NCI-H526 treated with DMSO at 0.1 percent for 48 hours (cell line): ENCODE results near the gene ARIH2.
A peak's percentile ranks its signal among the peaks of the same experiment; 100 is the strongest.
"Not testable (repeated sequence)": the region's sequence is repeated elsewhere in the genome, so short reads cannot be mapped to it uniquely, and the experiment has no call there.

Experiments used
- DNase-seq: peaks from one replicate; lab custom pipeline; 2025; lab: John Stamatoyannopoulos, UW

Gene ARIH2

DNA sequence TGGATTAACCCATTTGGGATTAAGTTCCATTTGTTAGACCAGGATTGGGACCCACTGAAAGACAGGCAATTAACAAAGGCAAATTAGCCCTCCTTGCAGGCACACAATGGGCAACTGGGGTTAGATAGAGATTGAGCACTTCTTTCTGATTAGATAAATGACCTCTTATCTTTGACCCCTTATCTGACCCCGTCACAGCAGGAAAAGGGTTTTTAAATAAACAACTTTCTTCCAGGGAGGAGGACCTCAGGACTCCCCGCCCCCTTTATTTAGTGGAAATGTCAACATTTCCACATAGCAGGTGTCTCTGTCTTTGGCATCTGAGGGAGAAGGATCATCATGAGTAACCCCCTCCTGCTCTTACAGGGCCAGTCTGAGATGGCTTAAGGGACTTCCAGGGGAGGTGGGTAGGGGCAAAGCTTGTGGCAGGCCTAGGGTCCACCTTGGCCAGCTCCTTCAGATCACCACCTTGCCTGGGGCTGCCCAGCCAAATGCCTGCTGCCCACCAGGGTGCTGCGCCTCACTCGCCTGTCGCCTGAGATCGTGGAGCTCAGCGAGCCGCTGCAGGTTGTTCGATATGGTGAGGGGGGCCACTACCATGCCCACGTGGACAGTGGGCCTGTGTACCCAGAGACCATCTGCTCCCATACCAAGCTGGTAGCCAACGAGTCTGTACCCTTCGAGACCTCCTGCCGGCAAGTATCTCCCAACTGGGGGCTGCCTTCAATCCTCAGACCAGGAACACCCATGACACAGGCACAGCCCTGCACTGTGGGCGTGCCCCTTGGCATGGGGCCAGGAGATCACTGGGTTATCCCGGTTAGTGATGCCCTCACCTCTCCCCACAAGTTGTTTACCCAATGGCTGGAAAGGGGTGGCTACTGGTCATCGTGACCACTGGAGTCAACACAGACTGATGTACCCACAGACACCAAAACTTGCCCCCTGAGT, 86.0 kb downstream of the ARIH2 start:
- no peak for DNase-seq

DNA sequence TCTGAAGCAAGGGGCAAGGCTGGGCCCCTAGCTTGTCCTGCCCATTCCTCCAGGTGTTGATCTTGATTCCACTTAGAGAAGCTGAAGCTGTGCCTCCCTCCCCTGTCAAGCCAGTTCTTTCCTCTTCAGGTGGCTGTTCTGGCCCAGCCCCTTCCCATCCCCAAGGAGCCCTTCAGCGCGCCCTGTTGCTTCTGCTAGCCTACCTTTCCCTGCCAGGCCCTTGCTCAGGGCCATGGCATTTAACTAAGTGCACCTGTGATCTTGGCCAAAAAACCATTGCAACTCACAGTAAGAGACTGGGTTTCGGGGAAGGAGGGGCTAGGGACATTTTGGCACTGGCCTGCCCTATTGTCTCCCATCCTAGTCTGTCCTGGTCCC, 86.7 kb downstream of the ARIH2 start:
- DNase-seq, result no peak

DNA sequence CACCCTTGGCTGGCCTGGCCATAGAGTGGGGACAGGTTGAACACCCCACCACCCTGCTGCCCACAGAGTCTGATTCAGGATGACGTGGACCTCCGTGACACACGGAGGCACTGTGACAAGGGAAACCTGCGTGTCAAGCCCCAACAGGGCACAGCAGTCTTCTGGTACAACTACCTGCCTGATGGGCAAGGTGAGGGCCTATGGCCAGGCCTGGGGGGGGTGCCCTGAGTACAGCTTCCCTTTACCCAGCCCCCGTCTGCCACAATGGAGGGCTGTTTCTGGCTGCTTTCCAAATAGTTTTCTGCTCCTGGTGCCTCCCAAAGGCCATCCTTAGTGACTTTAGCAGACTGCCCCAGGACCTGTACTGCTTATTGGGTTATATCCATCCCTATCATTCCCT, 87.4 kb downstream of the ARIH2 start:
- no peak for DNase-seq

DNA sequence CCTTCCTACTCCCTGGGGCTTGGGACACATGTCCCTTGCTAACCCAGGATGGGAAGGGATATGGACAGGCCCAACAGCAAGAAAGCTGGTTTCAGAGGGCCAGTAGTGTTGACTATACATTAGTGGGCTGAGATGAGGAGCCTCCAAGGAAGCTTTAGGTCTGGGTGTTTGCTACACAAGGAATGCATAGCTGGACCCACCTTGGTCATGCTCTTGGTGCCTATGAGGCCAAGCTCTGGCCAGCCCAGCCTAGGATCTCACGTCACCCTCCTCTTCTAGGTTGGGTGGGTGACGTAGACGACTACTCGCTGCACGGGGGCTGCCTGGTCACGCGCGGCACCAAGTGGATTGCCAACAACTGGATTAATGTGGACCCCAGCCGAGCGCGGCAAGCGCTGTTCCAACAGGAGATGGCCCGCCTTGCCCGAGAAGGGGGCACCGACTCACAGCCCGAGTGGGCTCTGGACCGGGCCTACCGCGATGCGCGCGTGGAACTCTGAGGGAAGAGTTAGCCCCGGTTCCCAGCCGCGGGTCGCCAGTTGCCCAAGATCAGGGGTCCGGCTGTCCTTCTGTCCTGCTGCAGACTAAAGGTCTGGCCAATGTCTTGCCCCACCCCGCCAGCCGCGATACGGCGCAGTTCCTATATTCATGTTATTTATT, 87.9 kb downstream of the ARIH2 start:
- DNase-seq, result no peak

DNA sequence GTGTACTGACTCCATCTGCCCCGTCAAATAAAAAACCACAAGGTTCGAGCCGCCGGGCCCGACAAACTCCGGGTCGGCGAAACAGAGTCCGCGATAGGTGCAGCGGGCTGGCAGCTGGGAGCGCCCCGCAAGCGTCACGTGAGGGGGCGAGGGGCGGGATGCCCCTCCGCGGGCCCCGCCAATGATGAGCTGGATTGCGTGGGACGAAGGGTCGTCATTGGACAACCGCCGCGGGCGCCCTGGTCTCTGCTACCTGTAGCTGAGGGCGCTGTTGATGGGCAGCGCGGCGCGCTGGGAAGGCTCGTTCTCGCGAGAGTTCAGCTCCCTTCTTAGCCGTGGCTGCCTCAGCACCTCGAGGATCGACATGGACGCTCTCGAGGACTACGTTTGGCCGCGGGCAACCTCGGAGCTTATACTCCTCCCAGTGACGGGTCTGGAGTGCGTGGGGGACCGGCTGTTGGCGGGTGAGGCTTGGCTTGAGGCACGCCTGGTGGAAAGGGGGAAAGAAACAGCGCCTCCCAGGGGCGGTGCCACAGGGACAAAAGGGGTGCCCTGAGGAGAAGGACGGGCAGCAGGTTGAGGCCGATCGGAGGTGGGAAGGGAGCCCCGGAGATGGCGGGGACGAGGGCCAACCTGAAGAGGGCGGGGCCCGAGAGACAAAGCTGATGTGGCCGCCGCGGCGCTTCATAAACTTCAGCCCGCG, 88.6 kb downstream of the ARIH2 start, which contains the start of gene WDR6:
Gene WDR6, plus strand, starts transcription at position 324 of the 703 bp plus-strand sequence. Its CDS starts 41 bp downstream, at position 365.
- DNase-seq, result peak; percentile 95

DNA sequence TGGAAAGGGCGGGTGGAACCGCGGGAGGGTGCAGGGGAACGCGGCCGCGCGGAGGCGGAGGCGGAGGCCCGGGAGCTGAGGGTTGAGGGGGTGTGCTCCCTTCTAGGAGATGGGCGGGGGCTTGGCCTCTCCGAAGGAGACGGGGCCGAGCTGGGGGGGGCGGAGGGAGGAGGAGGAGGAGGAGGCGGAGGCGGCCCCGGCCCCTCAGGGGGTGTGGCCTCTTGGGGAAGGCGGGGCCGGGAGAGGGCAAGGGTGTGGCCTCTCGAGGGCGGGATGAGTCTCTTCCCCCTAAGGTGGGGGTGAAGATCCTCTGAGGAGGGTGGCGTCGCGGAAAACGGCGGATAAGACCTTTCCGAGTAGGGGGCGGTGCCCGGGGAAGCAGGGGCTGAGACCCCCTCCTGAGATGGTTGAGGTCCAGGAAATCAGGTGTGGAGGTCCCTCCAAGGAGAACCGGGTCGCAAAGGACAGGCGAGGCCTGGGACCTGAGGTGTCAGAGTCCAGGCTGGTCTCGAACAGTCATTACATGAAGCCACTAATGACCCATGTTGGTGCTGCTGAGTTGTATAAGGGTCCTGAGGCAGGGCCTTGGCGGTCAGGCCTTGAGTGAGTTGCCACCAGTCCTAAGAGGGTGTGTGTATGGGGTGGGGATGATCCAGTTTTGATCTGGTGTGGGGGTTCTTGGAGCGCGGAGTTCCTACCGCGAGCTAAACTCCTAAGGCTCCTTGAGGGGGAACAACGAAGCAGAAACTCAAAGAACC, 89.3 kb downstream of the ARIH2 start:
- DNase-seq, result peak; percentile 24

DNA sequence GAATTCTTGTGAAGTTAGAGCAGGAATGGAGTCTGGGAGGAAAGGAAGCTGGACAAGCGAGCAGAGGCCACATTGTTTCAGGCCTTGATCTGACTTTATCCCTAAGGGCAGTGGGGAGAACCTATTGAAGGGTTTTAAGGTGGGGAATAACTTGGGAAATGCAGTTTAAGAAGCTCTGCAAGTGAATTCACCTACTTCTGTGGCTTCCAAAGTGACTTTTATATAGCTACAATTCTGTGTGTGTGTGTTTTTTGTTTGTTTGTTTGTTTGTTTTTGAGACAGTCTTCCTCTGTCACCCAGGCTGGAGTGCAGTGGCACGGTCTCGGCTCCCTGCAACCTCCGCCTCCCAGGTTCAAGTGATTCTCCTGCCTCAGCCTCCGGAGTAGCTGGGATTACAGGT, 90.0 kb downstream of the ARIH2 start:
- DNase-seq, result not testable (repeated sequence)

DNA sequence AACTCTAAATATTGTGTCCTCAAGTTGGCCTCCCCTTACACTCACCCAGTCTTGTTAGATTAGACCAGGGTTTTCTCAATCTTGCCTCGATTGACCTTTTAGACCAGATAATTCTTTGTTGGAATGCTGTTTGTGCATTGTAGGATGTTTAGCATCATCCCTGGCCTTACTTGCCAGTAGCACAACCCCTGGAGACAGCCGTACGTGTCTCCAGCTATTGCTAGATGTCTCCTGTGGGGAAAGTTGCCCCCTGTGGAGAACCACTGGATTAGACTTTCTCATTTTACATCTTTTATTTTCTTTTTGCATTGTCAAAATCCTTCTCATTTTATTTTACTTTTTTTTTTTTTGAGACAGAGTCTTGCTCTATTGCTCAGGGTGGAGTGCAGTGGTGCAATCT, 90.8 kb downstream of the ARIH2 start:
- no peak for DNase-seq

DNA sequence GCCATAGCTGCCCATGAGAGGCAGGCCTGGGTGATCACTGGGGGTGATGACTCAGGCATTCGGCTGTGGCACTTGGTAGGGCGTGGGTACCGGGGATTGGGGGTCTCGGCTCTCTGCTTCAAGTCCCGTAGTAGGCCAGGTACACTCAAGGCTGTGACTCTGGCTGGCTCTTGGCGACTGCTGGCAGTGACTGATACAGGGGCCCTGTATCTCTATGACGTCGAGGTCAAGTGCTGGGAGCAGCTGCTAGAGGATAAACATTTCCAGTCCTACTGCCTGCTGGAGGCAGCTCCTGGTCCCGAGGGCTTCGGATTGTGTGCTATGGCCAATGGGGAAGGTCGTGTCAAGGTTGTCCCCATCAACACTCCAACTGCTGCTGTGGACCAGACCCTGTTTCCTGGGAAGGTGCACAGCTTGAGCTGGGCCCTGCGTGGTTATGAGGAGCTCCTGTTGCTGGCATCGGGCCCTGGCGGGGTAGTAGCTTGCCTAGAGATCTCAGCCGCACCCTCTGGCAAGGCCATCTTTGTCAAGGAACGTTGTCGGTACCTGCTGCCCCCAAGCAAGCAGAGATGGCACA, 93.9 kb downstream of the ARIH2 start:
- DNase-seq, result no peak

DNA sequence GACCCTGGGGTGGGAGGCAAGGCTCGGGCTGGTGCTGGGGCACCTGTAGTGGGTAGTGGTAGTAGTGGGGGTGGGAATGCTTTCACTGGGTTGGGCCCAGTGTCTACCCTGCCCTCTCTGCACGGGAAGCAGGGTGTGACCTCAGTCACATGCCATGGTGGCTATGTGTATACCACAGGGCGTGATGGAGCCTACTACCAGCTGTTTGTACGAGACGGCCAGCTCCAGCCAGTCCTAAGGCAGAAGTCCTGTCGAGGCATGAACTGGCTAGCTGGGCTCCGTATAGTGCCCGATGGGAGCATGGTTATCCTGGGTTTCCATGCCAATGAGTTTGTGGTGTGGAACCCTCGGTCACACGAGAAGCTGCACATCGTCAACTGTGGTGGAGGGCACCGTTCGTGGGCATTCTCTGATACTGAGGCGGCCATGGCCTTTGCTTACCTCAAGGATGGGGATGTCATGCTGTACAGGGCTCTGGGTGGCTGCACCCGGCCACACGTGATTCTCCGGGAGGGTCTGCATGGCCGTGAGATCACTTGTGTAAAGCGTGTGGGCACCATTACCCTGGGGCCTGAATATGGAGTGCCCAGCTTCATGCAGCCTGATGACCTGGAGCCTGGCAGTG, 94.6 kb downstream of the ARIH2 start:
- DNase-seq, result no peak

DNA sequence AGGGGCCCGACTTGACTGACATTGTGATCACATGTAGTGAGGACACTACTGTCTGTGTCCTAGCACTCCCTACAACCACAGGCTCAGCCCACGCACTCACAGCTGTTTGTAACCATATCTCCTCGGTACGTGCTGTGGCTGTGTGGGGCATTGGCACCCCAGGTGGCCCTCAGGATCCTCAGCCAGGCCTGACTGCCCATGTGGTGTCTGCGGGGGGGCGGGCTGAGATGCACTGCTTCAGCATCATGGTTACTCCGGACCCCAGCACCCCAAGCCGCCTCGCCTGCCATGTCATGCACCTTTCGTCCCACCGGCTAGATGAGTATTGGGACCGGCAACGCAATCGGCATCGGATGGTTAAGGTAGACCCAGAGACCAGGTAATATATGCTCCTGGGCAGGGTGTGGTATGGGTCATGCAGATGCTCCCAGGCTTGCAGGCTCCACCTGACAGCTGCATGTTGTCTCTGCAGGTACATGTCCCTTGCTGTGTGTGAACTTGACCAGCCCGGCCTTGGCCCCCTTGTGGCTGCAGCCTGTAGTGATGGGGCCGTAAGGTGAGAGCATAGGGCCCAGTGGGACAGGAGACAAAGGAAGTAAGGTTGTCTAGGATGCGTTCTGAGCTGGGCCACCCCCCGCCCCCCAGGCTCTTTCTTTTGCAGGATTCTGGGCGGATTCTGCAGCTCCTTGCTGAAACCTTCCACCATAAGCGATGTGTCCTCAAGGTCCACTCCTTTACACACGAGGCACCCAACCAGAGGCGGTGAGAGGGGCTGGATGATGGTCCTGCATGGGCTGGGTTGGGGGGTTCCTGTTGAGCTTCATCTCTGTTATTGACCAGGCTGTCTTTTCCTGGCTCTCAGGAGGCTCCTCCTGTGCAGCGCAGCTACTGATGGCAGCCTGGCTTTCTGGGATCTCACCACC, 95.4 kb downstream of the ARIH2 start:
- DNase-seq, result peak; percentile 19

DNA sequence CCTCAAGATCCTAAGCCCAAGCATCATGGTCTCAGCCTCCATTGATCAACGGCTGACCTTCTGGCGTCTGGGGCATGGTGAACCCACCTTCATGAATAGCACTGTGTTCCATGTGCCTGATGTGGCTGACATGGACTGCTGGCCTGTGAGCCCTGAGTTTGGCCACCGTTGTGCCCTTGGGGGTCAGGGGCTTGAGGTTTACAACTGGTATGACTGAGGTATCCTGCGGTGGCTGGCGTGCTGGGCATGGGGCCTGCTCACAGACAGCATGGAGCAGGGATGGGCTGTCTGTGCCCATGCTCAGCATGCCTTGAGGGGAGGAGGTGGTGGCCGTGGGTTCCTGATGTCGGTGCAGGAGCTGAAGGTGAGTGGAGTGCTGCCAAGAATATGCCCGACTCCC, 96.4 kb downstream of the ARIH2 start:
- no peak for DNase-seq

DNA sequence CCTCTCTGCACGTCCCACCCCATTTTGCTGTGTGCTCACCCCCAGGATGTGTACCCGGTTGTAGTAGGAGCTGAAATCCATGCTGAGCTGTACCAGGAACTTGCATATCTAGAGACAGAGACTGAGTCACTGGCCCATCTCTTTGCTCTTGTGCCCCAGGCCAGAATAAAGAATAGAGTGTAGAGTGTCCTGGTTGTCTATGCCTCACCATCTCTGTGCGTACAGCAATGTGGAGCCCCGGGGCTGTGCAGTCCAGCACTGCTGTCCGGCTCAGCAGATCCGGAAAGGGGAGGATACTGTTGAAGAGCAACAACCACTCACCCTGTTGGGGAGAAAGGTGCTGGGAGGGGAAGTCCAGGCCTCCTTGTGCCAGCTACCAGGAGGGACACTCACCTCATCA, 97.1 kb downstream of the ARIH2 start:
- DNase-seq, result no peak

DNA sequence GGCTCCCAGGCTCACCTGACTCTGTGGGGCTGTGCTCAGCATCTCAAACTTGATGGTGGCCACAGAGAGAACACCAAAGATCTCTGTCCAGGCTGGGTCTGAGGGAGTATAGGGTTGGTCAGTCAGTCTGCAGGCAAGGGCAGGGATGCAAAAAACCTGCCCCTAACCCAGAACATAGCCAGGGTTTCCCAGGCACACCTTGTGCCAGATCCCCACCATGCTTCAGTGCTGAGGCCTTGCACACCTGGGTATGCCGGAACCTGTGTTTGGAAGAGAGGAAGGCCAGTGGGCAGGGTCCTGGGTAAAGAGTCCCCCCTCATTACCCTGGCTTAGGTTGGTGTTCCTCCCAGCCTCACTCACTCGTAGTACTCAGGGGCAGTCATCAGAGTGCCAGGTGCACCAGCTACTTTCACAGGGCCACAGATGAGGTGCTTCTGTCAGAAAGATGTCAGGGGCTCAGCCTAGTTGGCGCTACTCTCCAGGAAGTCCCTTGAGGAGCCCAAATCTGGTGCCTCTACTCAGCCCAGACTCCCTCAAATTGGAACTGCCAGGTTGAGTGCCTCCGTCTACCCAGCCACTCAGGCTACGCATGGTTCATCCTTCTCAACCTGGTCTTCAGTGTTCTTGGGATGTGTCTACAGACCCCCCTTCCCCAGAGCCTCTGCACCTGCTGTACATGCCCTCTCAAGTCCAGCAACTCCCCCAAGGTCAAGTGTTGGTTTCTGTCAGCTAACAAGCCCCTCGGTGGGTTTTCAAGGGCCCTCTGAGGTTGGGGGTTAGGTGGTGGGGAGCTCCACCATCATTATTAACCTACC, 98.0 kb downstream of the ARIH2 start:
- no peak for DNase-seq

DNA sequence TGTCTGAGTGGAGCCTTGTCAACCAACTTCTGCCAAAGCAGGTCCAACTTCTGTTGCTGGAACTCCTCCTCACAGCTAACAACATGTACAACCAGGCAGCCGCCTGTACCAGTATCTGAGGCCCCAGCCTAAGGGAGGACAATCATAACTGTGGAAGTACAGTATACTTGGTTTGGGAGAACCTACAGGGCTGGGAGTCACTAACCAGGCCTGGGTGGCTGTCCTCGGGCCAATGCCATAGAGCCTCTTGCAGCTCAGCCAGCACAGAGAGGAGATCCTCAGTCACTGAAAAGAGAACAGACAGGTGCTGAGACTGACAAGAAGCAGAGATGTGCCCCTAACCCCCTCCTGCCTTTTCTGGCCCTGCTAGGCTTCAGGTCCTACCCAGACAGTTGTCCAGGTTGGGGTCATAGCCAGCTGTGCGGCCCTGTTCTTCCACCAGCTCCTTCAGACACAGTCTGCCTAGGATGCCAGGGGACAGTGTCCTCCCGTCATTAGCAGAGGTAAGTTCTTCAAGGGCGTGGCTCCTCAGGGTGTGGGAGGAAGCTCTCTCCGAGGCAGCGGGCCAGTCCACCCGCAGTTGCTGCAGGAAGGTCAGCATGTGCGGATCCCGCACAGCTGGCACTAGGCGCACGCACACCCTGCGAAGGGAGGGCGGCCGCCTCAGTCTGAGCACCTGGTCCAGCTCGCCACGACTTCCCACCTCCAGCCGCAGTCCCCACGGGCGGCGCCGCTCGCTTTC, 98.8 kb downstream of the ARIH2 start:
- DNase-seq, result no peak

DNA sequence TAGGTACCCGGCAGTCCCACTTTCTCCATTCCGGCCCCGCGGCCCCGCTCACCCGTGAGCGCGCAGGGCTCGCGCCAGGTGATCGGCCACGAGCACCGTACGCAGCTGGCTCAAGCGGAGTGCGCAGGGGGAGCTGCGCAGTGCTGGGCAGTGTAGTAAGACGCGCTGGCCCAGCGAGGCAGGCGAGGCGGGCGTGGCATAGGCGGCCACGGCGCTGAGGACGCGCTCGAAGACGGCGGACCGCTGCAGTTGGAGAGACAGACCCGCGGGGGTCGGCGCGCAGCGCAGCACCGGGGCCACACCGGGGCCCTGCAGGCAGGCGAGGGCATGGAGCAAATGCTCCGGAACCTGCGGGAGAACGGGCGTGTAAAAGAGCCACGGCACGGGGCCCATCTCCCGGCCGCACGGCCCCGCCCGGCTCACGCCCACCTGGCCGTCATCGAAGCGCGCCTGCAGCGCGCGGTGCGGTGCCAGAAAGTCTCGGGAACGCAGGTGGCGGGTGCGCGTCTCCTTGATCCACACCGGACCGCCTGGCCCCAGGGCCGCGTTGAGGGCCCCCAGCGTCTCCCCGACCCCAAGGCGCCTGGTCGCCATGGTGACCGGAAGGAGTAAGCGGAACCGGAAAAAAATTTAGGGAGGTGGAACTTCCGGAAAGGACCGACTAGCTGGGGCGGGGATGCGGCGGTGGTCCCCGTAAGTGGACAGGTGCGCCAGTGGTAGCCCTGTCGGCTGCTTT, 99.5 kb downstream of the ARIH2 start, which contains the start of gene DALRD3:
Gene DALRD3, minus strand, starts transcription at position 610 of the 736 bp plus-strand sequence. Its CDS starts 16 bp downstream, at position 594.
- peak; percentile 62 for DNase-seq

DNA sequence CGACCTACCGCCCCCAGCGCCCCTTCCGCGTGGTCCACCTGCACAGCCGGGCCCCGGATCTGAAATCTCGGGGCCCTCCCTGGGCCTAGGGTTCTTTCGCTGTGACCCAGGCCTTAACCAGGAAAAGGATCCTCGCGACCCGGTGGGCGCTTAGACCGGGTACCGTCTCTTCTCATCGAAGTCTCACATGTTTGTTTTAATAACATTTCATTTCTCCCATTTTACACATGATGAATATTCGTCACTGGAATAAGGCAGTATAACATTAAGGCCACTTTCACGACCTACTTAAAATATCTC, 100.0 kb downstream of the ARIH2 start:
- peak; percentile 59 for DNase-seq

DNA sequence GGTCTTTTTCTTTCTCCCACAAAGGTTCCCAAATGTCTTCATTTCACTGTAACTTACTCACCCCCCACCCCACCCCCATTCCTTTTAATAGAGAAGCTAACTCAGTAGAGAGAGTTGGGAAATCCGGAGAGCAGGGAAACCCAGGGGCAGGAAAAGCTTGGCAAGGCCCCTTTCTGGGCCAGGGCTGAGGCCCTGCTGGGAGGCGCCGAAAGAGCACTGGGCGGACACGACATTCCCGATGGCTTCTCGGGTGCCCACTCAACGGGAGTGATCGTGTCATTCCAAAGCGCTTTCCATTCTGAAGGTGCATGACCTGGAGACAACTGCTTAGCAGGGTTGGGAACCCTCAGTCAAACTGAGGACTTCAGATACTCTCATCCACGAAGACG, 101.3 kb downstream of the ARIH2 start:
- DNase-seq, result peak; percentile 8
